Bone marrow (tissue), 2 donors: ENCODE data around the gene PLIN4.

Experiments
- DNase-seq, 2 donors: peaks; one replicate each; lab custom pipeline; 2025; lab: John Stamatoyannopoulos, UW

PLIN4 gene

DNA sequence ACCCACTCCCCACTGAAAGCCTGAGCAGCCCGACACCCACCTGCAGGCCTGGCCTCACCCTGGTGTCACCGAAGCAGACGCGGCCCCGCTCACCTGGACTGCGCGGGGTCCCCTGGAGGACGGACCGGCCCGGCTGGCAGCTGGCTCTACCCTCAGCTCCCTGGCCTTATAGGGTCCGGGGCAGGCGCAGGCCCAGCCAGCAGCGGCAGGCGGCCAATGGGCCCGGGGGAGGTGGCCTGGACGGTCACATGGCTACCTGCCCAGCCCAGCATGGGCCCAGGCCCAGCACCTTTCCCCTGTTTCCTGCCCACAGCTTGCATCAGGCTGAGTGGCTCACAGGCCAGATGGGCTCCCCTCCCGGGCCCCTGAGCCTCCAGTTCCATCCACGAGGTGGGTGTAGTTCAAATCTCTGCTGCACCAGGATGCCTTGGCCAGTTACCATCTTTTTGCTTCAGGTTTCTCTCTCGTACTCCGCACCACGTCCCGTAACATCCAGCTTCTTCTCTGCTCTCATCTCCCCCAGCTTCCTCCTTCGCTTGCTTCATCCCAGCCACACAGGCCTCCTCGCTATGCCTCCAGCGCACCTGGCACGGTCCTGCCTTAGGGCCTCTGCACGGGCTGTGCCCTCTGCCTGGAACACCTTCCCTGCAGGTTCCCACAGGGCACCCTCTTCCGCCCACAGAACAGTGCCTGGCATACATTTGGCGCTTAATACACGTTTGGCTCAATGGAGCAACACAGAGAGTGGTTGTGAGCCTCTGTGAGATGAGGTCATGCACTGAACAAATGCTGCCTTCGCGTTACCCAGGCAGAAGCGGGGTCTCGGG is at the start of gene PLIN4:
Gene PLIN4, minus strand, starts transcription at position 142 of the 827 bp plus-strand sequence. CDS start 214 bp downstream, outside the sequence.
- no peak for DNase-seq

DNA sequence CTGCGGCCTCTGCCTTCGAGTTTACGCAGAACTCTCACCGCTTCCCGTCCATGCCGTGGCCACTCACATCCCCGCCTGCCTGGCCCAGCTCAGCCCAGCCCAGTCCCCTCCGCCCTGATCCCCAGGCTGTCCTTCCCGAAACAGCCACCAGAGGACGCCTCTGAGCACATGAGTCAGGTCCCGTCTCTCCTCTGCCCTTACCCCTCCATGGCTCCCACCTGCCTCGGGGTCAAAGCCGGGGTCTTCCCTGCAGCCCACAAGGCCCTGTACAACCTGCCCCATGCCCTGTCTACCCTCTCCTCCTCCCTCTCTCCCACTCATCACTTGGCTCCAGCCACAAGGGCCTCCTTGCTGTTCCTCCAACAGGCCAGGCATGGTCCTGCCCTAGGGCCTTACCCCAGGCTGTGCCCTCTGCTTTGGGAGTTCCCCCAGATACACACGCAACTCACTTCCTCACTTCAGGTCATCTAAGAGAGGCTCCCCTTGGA is 49.3 kb upstream of the PLIN4 start:
- DNase-seq: peak in 1 of 2 donors; percentile 53

DNA sequence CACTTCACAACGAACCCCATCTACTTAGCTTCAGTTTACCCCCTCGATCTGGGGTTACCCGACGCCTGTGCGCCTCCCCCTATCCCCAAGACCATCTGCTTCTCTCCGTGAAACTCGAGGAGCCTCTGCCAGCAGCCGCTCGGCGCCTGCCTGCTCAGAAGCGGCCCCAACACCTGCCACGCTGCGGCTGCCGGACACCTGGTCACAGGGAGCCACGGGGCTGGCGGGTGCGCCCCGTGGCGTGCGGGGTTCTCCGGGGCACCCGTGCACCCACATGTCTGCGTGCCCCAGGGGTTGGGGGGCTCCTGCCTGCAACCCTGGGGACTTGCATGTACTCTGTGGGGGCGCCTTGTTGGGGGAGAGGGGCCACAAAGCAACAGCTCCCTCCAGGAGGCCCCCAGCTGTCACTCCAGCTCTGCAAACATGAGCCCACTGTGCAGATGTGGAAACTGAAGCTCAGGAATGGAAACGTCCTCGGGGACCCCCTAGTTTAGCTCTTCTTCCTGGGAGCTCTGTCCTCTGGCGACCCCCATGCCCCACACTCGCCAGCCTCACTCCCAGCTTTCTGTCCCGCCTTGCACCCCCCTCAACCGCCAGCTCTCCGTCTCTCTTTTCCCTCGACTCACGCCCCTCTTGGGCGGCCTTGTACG is 48.2 kb upstream of the PLIN4 start:
- DNase-seq: no peak

GRCh38 chr19:4563562-4563961 is 45.3 kb upstream of the PLIN4 start:
- DNase-seq: peak in 1 of 2 donors; percentile 78

DNA sequence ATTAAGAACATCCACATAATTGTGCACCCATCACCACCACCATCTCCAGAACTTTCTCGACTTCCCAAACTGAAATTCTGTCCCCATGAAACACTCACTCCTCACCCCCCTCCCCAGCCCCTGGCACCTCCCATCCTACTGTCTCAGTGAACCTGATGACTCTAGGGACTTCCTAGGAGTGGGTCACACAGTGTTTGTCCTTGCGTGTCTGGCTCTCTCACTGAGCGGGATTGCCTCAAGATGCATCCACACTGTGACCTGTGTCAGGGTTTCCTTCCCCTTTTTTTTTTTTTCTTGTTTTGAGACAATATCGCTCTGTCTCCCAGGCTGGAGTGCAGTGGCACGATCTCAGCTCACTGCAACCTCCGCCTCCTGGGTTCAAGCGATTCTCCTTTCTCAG is 43.8 kb upstream of the PLIN4 start:
- DNase-seq: peak; percentile 15 to 44

GRCh38 chr19:4559569-4559968 is 41.3 kb upstream of the PLIN4 start, which contains the start of gene SEMA6B:
SEMA6B (minus strand) TSS chr19:4559684; CDS start chr19:4558457, 1,227 bp downstream.
- peak; percentile 18 to 29 for DNase-seq

DNA sequence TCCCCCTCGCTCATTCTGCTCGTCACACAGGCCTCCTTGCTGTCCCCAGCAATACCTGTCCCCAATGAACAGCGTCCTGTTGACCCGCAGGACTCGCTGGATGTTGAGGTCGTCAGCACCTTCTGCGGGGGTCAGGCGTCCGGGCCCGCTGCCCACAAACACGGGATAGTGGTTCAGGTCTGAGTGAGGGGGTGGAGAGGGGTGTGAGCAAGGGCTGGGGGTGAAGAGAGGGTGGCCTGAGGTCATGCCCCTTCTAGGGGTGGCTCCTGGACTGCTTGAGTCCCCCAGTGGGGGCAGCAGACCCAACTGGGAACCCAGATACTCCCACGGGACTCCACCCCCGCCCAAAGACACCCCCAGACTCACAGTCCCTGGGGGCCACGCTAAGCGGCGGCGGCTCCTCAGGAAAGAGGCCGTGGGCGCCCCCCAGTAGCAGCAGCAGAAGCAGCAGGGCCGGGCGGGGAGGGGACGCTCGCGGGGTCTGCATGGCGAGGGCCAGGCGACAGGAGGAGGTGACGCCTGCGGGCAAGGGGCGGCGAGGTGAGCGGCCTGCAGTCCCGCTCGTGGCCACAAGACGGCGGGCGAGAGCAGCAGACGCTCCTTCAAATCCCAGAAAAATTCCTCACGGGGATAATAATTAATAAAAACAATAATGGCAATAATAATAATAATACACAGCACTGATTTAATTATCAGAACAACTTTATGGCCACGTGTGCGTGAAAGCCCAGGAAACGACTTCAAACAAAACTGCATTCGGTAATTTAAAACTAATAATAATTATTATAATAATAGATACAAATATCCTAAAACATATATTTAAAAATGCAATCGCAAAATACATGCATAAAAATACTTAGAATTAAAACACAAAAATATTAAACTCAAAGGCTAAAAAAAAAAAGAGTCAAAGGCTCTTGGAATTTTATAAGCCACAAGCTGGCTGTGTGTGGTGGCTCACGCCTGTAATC is 40.0 kb upstream of the PLIN4 start:
- no peak for DNase-seq

GRCh38 chr19:4557144-4557970 is 39.1 kb upstream of the PLIN4 start:
- no peak for DNase-seq

- no peak for DNase-seq
These were observed 38.4 kb upstream of the PLIN4 start for GRCh38 chr19:4556597-4557127.

GRCh38 chr19:4555657-4556561 is 37.6 kb upstream of the PLIN4 start:
- DNase-seq: no peak

GRCh38 chr19:4554717-4555116 is 36.4 kb upstream of the PLIN4 start:
- DNase-seq: no peak

DNA sequence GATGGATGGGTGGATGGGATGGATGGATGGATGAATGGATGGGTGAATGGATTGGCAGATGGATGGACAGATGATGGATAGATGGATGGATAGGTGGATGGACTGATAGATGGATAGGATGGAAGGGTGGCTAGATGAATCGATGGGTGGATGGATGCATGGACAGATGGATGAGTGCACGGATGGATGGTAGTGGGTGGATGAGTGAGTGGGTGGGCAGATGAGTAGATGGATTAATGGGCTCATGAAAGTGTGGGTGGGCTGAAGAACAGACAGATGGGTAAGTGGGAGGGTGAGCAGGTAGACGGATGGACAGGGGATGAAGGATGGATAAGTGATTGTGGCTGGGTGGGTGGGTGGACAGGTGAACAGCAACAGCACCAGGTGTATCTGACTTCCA is 35.5 kb upstream of the PLIN4 start:
- DNase-seq: no peak

- DNase-seq: no peak
These were observed 34.9 kb upstream of the PLIN4 start for GRCh38 chr19:4553092-4553695.

DNA sequence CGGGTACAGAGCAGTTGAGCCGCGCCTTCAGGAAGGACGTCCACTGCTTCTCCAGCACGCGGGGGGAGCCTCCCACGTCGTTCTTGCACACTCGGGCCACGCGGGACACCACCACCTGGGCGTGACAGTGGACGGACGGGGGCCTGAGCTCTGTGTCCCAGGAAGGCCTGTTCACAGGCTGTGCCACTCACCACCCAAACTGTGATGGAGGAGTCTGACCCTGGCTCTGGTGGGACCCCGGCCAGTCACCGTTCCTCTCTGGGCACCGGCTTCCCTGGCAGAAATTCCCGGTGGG is 34.2 kb upstream of the PLIN4 start:
- no peak for DNase-seq

DNA sequence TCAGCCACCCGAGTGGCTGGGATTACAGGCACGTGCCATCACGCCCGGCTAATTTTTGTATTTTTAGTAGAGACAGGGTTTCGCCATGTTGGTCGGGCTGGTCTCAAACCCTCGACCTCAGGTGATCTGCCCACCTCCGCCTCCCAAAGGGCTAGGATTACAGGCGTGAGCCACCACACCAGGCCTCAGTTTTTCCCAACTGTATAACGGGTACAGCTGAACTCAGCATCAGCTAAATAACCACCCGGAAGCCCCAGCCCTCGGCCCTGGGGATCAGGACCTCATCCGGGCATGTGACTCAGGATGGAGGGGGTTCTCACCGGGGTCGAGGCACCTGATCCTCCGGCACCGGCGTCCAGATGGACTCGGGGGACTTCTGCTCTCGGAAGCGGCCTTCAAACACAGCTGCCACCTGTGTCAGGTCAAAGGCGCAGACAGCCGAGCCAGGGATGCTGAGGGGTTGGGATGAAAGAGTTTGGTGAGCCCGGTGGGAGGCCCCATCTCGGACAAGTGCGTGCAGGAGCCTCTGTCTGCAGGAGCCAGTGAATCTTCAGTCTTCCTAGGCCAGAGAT is 32.3 kb upstream of the PLIN4 start:
- DNase-seq: no peak

DNA sequence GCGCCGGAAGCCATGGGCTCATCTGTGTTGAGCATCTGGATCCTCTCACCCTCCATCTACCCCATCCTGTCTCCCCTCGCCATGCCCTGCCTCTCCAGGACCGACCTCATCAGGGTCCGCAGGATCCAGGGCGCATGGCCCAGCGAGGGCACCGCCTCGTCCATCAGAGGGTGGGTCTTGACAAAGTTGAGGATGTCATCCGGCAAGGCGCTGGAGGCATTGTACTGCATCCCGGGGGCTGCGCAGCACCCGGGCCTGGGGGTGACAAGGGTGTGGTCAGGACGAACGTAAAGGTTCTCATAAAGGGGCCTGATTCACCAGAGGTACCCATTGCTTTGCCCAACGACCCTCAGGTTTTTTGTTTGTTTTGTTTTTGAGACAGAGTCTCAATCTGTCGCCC is 31.7 kb upstream of the PLIN4 start:
- DNase-seq: no peak

- no peak for DNase-seq
These were observed 29.9 kb upstream of the PLIN4 start for GRCh38 chr19:4548238-4548584.

DNA sequence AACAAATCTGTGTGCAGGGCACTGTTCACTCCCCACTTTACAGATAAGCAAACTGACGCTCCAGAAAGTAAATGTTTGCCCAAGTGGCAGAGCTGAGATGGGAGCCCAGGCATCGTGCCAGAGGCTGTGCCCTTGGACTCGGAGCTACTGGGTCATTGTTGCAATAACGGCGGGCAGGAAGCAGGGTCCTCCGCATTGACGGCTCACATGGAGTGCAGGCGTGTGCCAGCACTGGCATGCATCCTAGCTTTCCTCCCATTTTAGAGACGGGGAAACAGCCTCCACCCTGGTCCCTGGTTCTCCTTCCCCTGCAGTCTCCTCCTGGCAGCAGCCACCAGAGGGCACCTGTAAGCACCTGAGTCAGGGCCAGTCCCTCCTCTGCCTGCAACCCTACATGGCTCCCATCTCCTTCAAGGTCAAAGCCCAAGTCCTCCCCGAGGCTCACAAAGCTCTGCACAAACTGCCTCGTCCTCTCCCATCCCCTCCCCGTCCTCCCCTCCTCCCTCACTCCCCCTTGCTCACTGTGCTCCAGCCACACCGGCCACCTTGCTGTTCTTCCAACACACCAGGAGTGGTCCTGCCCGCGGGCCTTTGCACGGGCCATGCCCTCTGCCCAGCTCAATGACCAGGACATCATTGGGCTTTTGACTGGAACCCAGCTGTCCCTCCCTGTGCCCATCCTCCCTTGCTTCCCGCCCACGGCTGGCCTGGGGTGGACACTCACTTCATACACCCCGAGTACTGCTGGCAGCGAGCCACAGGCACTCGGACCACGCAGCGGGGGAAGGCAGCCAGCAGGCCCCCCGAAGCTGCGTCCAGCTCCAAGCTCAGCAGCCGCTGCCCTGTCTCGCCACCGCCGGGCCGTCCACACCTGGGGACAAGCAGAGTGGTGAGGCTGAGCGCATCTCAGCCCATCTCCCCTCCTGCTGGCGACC is 29.3 kb upstream of the PLIN4 start:
- no peak for DNase-seq
